Measurements from ENCODE around the gene OOSP3.

GRCh38 chr11:59857439-59858434 is 20.8 kb upstream of the OOSP3 start:
- TF ChIP-seq EZH2 (IDR thresholded peaks at IDR 0.05; ENCODE audit: borderline replicate concordance, low read length) (no peak), CTCF (IDR thresholded peaks at IDR 0.05; ENCODE audit: low read length) (no peak)

All from OCI-LY1 (cell line).